Endothelial cell of umbilical vein (primary cell): Measurements from ENCODE around the gene KRTAP5-6.

Experiments
- CTCF ChIP-seq, 2 donors: IDR thresholded peaks; 1 replicate in 1 of 2; 2 replicates in 1 of 2; pipeline ENCODE4 v1.5.1; 2011; ENCODE audit warnings: low read length in 2 of 2, mild to moderate bottlenecking in 2 of 2, moderate library complexity in 2 of 2, control low read depth in 1 of 2, inconsistent platforms in 1 of 2, low read depth in 1 of 2; ENCODE audit not compliant: insufficient read depth in 1 of 2; ENCODE audit errors: extremely low read depth in 1 of 2
- EZH2 ChIP-seq: IDR thresholded peaks from 2 replicates; pipeline ENCODE4 v1.6.1; 2012; ENCODE audit warnings: borderline replicate concordance, low read depth, mild to moderate bottlenecking, moderate library complexity, low read length, inconsistent platforms; ENCODE audit not compliant: severe bottlenecking
- FOS ChIP-seq: IDR thresholded peaks from 2 replicates; pipeline ENCODE4 v1.6.1; 2011; ENCODE audit warnings: mild to moderate bottlenecking, low read length, moderate library complexity, borderline replicate concordance; ENCODE audit not compliant: insufficient read depth
- JUN ChIP-seq: IDR thresholded peaks from 2 replicates; pipeline ENCODE4 v1.6.1; 2011; ENCODE audit warnings: borderline replicate concordance, low read depth; ENCODE audit not compliant: insufficient read length, insufficient read depth
- MAX ChIP-seq: IDR thresholded peaks from 2 replicates; pipeline ENCODE4 v1.6.1; 2011; ENCODE audit not compliant: insufficient read depth, insufficient read length
- MYC ChIP-seq: IDR thresholded peaks from one replicate; pipeline ENCODE4 v1.6.1; 2011; ENCODE audit warnings: mild to moderate bottlenecking, low read depth, low read length
- POLR2A ChIP-seq: IDR thresholded peaks from 2 replicates; pipeline ENCODE4 v1.6.1; 2012; ENCODE audit warnings: low read depth, mild to moderate bottlenecking, control low read depth, low read length
- POLR2AphosphoS5 ChIP-seq: IDR thresholded peaks from 2 replicates; pipeline ENCODE4 v1.6.1; 2012; ENCODE audit warnings: low read depth, mild to moderate bottlenecking, control low read depth, low read length, moderate library complexity; ENCODE audit not compliant: insufficient read depth

- no peak for TF ChIP-seq CTCF (IDR thresholded peaks at IDR 0.05; ENCODE audit: extremely low read depth in 1 of 2, insufficient read depth in 1 of 2, low read depth in 1 of 2, low read length in 2 of 2)
- TF ChIP-seq POLR2AphosphoS5 = no peak
- no peak for TF ChIP-seq MAX
- TF ChIP-seq JUN = no peak
- TF ChIP-seq EZH2 = no peak
- no peak for TF ChIP-seq POLR2A
- TF ChIP-seq FOS = no peak
- TF ChIP-seq MYC = no peak
Observed at GRCh38 chr11:1727096-1727690, 30.2 kb downstream of the KRTAP5-6 start.
